GM21717 (cell line): ENCODE data around the gene GTF2F2.
"Not testable (repeated sequence)": the region's sequence is repeated elsewhere in the genome, so short reads cannot be mapped to it uniquely, and the experiment has no call there.

Experiments used
- ATAC-seq: cut with Tn5 transposase; IDR thresholded peaks from one replicate; pipeline ENCODE4 v1.9.1; 2021; ENCODE audit warnings: mild to moderate bottlenecking, moderate library complexity; ENCODE audit not compliant: unreplicated experiment

The GTF2F2 gene

GRCh38 chr13:45298550-45298949 is 178.2 kb downstream of the GTF2F2 start:
- not testable (repeated sequence) for ATAC-seq

DNA sequence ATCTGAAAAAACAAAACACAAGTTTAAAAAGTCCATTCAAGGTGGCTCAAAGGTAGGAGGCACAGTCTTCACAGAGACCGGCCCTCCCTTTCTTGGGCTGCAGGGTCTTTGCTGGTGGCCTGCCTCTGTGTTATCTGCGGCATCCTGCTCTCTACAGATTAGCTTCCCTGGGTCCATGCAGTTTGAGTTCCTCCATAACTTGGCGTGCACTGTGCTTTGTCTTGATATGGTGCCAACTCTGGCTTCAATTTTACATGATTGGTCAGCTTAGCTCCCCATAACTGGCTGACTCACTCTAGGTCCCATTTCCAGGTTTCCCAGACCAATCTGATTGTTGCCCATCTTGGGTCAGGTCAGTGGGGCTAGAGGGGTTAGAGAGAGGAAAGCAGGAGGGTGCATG is 178.9 kb downstream of the GTF2F2 start:
- ATAC-seq, result no peak

DNA sequence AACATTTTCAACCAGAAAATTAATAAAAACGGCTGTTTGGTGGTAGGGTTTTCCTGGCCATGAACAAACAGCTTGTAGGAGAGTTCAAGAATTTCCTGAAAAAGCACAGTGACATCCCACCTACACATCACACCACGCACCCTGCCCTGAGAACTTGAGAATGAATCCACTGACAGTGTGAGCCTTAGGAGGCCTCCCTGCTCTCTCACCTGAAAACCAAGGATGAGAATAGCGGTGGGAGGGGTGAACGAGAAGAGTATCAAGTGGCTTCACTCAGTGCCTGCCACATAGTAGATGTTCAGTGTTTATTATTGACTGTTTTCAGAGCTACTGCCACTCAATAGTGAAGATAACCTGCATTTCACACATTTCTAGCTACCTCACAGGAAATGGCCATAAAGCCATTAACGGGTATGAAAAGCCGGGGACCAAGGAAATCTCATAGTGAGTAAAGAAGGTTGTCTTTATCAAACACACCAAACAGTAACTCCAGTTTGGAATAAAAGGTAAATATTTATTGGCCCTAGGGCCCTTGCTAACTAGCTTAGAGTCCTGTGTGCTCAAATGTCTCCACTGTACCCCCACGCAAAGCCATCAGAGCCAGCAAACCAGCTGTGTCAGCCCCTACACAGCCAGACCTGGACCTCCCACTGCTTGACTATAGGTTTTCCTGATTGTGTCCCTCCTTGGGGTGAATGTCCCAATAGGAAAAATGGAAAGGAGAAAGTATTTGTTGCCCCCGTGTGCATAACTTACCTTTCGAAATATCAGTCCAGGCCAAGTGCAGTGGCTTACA is 180.1 kb downstream of the GTF2F2 start:
- ATAC-seq, result no peak

DNA sequence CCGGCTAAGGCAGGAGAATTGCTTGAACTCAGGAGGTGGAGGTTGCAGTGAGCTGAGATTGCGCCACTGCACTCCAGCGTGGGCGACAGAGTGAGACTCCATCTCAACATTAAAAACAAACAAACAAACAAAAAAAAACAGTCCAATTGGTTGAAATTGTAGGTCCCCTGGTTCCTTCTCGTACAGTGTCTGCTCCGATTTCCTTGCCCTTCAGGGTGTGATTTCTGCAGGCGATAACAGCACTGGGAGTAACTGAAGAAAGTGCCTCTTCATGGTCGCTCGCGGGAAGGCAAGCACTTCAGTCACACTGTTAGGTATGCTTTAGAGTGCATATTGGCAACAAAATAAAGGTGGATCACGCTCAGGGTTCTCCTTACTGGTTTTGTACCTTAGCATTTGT is 181.0 kb downstream of the GTF2F2 start:
- no peak for ATAC-seq

DNA sequence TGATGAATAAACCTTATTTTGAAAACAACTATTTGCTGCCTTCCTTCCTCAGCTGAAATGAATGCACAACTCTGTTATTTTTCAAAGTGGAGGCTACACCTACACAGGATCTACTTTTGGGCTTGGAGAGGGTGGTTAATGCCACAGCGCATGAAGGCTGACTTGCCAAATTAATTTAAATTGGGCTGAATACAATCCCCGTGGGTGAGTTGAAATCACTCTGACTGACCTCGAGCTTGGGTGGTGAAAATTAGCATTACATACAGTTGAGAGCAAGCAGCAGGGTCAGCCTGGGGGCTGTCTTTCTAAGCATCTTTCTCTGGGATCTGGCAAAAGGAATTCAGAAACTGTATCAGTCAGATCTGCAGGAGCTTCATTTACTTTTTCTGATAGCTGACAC is 182.2 kb downstream of the GTF2F2 start:
- no peak for ATAC-seq

- ATAC-seq, result no peak
These were observed 182.7 kb downstream of the GTF2F2 start for GRCh38 chr13:45303026-45303425.

GRCh38 chr13:45303866-45304265 is 183.6 kb downstream of the GTF2F2 start:
- no peak for ATAC-seq

GRCh38 chr13:45305079-45305478 is 184.8 kb downstream of the GTF2F2 start:
- ATAC-seq, result no peak

DNA sequence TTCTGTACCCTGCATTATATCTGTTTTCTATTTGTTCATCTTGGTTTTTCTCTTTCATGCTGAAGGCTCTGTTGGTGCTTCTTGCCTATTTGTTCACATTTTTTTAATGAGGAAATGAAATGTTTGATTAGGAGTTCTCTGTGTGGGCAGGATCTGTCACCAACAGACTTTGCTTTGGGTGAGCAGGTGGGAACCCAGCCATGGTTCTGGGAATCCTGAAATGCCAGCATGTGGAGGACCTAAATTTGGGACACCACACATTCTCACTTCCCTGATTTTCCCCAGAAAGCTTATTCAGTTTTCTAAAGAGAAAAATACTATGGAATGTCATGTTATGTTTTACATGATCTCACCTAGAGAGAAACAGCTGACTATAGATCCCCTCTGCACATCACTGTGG is 186.7 kb downstream of the GTF2F2 start:
- ATAC-seq, result no peak

DNA sequence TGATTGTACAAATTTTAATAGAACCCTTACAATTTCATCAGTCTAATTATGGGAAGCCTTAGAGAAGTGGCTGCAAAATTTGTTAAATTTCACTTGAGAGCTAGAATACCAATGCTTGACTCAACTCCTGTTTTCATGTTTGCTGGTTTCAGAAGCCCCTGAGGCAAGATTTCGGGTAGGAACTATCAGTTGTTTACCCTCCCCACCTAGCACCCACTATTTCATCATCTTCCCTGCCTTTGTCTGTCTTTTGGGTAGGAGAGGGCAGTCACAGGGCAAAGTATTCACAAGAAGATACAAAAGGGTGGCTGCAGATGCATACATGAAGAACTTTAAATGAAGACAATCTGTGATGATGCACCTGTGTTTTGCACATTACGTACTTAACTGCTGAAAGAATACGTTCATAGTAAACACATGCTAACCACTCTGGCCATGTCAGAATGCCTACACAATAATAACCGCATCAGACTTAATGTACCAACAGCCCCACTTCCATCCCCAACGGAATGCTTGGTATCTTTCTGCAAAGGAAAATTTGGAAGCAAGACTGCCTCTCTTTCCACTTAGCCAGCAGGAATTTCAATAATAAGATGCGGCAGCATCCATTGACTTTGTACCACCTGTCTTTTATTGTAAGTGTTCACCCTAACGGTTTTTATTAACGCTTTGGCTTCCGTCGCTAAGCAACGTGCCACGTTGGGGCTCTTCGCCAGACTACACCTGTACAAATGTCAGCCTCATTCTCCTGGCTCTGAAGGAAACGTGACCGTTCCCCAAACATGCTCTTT is 190.2 kb downstream of the GTF2F2 start:
- ATAC-seq, result no peak

DNA sequence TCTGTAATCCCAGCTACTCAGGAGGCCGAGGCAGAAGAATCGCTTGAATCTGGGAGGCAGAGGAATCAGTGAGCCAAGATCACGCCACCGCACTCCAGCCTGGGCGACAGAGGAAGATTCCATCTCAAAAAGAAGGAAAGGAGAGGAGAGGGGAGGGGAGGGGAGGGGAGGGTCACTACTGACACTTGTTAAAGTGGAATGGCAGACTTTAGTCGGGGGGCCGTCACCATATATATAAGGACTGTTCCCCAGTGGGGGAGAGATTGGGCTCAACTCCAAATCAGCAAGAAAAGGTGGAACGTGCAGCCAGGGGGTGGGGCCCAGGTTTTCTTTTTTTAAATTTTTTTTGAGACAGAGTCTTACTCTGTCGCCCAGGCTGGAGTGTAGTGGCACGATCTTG is 194.5 kb downstream of the GTF2F2 start:
- no peak for ATAC-seq

- ATAC-seq, result no peak
These were observed 195.3 kb downstream of the GTF2F2 start for GRCh38 chr13:45315520-45316167.

DNA sequence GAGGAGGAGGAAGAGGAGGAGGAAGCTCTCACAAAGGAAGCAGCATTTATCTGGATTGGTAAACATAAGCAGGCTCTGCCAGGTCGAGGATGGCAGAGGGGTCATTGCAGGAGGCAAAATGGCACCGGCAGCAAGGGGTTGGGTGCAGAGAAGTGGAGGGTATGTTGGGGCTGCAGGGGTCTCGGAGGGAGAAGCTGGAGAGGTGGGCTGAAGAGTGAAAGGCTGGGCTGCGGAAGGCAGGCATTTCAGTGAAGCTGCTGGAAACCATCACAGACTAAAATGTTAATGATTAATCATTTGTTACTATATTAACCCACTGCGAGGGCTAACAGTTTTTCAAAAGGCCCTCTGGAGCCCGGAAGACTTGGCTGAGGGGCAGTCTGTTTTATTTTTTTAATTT is 196.0 kb downstream of the GTF2F2 start:
- ATAC-seq, result no peak

GRCh38 chr13:45316996-45317395 is 196.7 kb downstream of the GTF2F2 start:
- ATAC-seq, result no peak

DNA sequence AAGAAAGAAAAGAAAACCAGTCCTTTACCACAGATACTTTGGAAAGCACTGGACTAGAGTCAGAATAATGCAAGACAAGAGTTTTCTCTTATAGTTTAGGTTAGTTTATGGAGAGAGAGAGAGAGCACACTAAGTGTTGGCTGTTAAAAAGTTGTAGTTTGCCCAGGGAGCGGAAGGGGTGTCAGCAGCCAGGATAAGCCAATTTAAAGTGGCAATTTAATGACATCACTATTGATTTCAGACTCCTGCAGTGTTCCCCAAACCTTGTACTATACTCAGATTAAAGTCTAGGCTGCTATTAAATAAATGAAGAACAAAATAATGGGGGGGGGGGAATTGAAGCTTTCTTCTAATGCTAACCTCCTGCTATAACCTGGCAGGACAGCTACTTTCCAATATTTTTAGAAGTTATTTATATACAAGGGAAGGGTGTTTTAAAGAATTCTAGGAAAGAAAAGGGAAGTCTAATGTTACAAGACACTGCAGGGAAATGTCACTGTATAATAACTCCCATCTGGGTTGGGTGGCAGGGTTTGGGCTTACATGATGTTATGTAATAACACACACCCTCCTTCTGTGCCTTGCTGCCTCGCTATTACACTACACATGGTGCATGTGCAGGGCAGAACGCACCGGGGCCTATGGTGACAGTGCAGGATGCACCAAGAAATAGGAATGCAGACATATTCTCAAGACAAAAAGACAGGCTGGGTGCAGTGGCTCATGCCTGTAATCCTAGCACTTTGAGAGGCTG is 200.7 kb downstream of the GTF2F2 start:
- no peak for ATAC-seq

- no peak for ATAC-seq
These were observed 205.5 kb downstream of the GTF2F2 start for GRCh38 chr13:45325806-45326205.

- no peak for ATAC-seq
These were observed 207.1 kb downstream of the GTF2F2 start for GRCh38 chr13:45327253-45327955.

DNA sequence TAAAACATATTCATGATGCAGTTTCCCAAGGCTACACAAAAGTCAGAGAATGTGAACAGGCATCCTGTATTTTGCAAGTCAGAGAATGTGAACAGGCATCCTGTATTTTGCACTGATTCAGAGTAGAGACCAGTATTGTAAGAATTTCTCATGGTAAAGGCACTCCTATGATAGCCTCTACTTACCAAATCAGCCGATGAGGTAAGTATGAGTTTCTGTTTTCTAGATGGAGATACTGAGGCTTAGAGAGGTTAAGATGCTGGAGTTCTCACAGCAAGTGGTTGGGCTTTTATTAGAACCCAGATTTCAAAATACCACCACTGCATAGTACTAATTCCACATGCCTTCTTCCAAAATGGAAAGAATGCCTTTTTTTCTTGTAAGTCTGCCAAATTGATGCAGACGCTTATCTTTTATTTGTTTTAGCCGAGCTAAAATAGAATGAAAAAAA is 208.4 kb downstream of the GTF2F2 start:
- ATAC-seq, result no peak

- ATAC-seq, result no peak
These were observed 210.9 kb downstream of the GTF2F2 start for GRCh38 chr13:45331123-45331619.

GRCh38 chr13:45331692-45332035 is 211.4 kb downstream of the GTF2F2 start:
- no peak for ATAC-seq
